UCSD-AML1 (cell line): Measurements from ENCODE around the gene MPZL1.
A peak's percentile ranks its signal among the peaks of the same experiment; 100 is the strongest.

Experiments
- DNase-seq: peaks from one replicate; lab custom pipeline; 2025; ENCODE audit not compliant: unreplicated experiment; lab: John Stamatoyannopoulos, UW

Gene MPZL1

GRCh38 chr1:167721617-167722151 lies at the start of gene MPZL1:
Gene MPZL1, plus strand, starts transcription at chr1:167721982. Its CDS starts 170 bp downstream, at chr1:167722152.
- DNase-seq: peak; percentile 88

- DNase-seq: no peak
These were observed 49.0 kb upstream of the MPZL1 start for GRCh38 chr1:167672831-167673230.

- no peak for DNase-seq
These were observed 48.5 kb upstream of the MPZL1 start for GRCh38 chr1:167673265-167673664.

- DNase-seq: no peak
These were observed 47.6 kb upstream of the MPZL1 start for GRCh38 chr1:167674156-167674555.

- DNase-seq: no peak
These were observed 46.3 kb upstream of the MPZL1 start for GRCh38 chr1:167675440-167675839.

- DNase-seq: no peak
These were observed 45.4 kb upstream of the MPZL1 start for GRCh38 chr1:167676205-167676915.

- no peak for DNase-seq
These were observed 44.6 kb upstream of the MPZL1 start for GRCh38 chr1:167676916-167677848.

- DNase-seq: no peak
These were observed 43.4 kb upstream of the MPZL1 start for GRCh38 chr1:167678422-167678821.

- no peak for DNase-seq
These were observed 42.9 kb upstream of the MPZL1 start for GRCh38 chr1:167678838-167679237.

GRCh38 chr1:167679714-167680113 lies 42.1 kb upstream of the MPZL1 start:
- DNase-seq: no peak

GRCh38 chr1:167681024-167681423 lies 40.8 kb upstream of the MPZL1 start:
- DNase-seq: no peak

GRCh38 chr1:167681451-167682098 lies 40.2 kb upstream of the MPZL1 start:
- DNase-seq: no peak

- no peak for DNase-seq
These were observed 38.6 kb upstream of the MPZL1 start for GRCh38 chr1:167683226-167683625.

GRCh38 chr1:167683641-167684502 lies 37.9 kb upstream of the MPZL1 start:
- no peak for DNase-seq

- DNase-seq: no peak
These were observed 35.9 kb upstream of the MPZL1 start for GRCh38 chr1:167685844-167686243.

GRCh38 chr1:167687919-167688519 lies 33.8 kb upstream of the MPZL1 start:
- DNase-seq: peak; percentile 25

GRCh38 chr1:167689567-167689920 lies 32.2 kb upstream of the MPZL1 start:
- no peak for DNase-seq

- no peak for DNase-seq
These were observed 31.7 kb upstream of the MPZL1 start for GRCh38 chr1:167690053-167690452.

- no peak for DNase-seq
These were observed 28.2 kb upstream of the MPZL1 start for GRCh38 chr1:167693425-167694045.

GRCh38 chr1:167694691-167695090 lies 27.1 kb upstream of the MPZL1 start:
- DNase-seq: no peak
